K562 (cell line): ENCODE measurements around the gene NUP210. TPM values are rescaled to one million over a fixed set of nuclear protein-coding genes. Genes with fewer than 3 reads are reported as not detected.

Source experiments
- ARID2 ChIP-seq: fragments of 450-650 bp; IDR thresholded peaks from 2 replicates; pipeline ENCODE4 v1.6.1; 2017; ENCODE audit warnings: antibody characterized with exemption, mild to moderate bottlenecking
- CEBPB ChIP-seq: fragments of 450-650 bp; IDR thresholded peaks from 2 replicates; pipeline ENCODE4 v1.6.1; 2016; ENCODE audit warnings: missing genetic modification characterization, missing compliant biosample characterization
- CSDE1 ChIP-seq, 2 experiments: fragments of 450-650 bp; IDR thresholded peaks; 2 replicates each; pipeline ENCODE4 v1.6.1; 2016; ENCODE audit warnings: mild to moderate bottlenecking in 1 of 2
- L3MBTL2 ChIP-seq: fragments of 450-650 bp; IDR thresholded peaks from 2 replicates; pipeline ENCODE4 v1.6.1; 2016; ENCODE audit warnings: mild to moderate bottlenecking, moderate library complexity
- MECOM ChIP-seq: fragments of 250-450 bp; sonication (Bioruptor Pico); IDR thresholded peaks from 2 replicates; pipeline ENCODE4 v1.8.0; 2022; ENCODE audit warnings: inconsistent platforms
- NFRKB ChIP-seq: fragments of 450-650 bp; IDR thresholded peaks from 2 replicates; pipeline ENCODE4 v1.6.1; 2016; ENCODE audit warnings: low read depth
- SIX5 ChIP-seq, 2 experiments: IDR thresholded peaks; 2 replicates each; pipeline ENCODE4 v1.6.1; 2011; ENCODE audit warnings: low read length in 2 of 2, borderline replicate concordance in 1 of 2, low read depth in 1 of 2, mild to moderate bottlenecking in 1 of 2, moderate library complexity in 1 of 2; ENCODE audit not compliant: insufficient read depth in 1 of 2
- SOX6 ChIP-seq: fragments of 450-650 bp; IDR thresholded peaks from 2 replicates; pipeline ENCODE4 v1.6.1; 2014; ENCODE audit warnings: mild to moderate bottlenecking
- STAT5A ChIP-seq: IDR thresholded peaks from 2 replicates; pipeline ENCODE4 v1.6.1; 2012; ENCODE audit warnings: low read length, inconsistent platforms, borderline replicate concordance
- TCF7L2 ChIP-seq: fragments of 150-350 bp; IDR thresholded peaks from 2 replicates; pipeline ENCODE4 v1.6.1; 2016; ENCODE audit warnings: low read depth, mild to moderate bottlenecking, low read length, moderate library complexity
- TOE1 ChIP-seq, 2 experiments: fragments of 450-650 bp in 1 of 2; sonication (generic) in 1 of 2; formaldehyde crosslinking in 1 of 2; IDR thresholded peaks; 2 replicates each; pipeline versions ENCODE4 v1.7.1 to v1.8.0; 2016 to 2022; ENCODE audit warnings: borderline replicate concordance in 2 of 2, mild to moderate bottlenecking in 2 of 2, antibody characterized with exemption in 1 of 2, inconsistent platforms in 1 of 2, low read depth in 1 of 2, missing genetic modification reagents in 1 of 2, moderate library complexity in 1 of 2
- ZNF217 ChIP-seq: sonication (generic); formaldehyde crosslinking; IDR thresholded peaks from 2 replicates; pipeline ENCODE4 v1.8.0; 2022; ENCODE audit warnings: mild to moderate bottlenecking, missing genetic modification reagents
- ZNF583 ChIP-seq: fragments of 250-450 bp; sonication (Bioruptor Pico); IDR thresholded peaks from 2 replicates; pipeline ENCODE4 v1.4.0; 2020
- polyA plus RNA-seq, 8 experiments: library from polyadenylated mRNA; depleted of rRNA in 4 of 8; stranded (reverse) in 5 of 8; unstranded in 3 of 8; fragments of >200 nt; fragmentation: Nextera tagmentation in 2 of 8; fragmentation: Illumina TruSeq in 1 of 8; extraction: Ambion mirVana in 2 of 8; extraction: Trizol in 1 of 8; gene quantifications; 2 replicates each; pipeline versions ENCODE4 v1.2.1 to v1.2.3, GENCODE V29; 2011 to 2014; ENCODE audit warnings: inconsistent platforms in 1 of 8, missing spikeins in 1 of 8
- total RNA-seq, 7 experiments: library from RNA; depleted of rRNA in 6 of 7; stranded (reverse); fragments of >200 nt in 6 of 7; fragmentation: Illumina TruSeq in 2 of 7; extraction: Trizol in 2 of 7; gene quantifications; 2 replicates each; pipeline versions ENCODE4 v1.2.1 to v1.2.3, GENCODE V29; 2011 to 2021; ENCODE audit warnings: low replicate concordance in 1 of 7
- TF ChIP-seq, protein P1 (sequence below): sonication (generic); formaldehyde crosslinking; IDR thresholded peaks from 2 replicates; pipeline ENCODE4 v1.8.0; 2022; ENCODE audit warnings: missing genetic modification reagents, mild to moderate bottlenecking, borderline replicate concordance
- TF ChIP-seq, protein P2 (sequence below), 2 experiments: fragments of 150-350 bp in 1 of 2; IDR thresholded peaks; 2 replicates each; pipeline ENCODE4 v1.6.1; 2012 to 2016; ENCODE audit warnings: low read depth in 2 of 2, low read length in 2 of 2, mild to moderate bottlenecking in 1 of 2, moderate library complexity in 1 of 2
- TF ChIP-seq, protein P3 (sequence below): sonication (generic); formaldehyde crosslinking; IDR thresholded peaks from 2 replicates; pipeline ENCODE4 v1.8.1; 2023; ENCODE audit warnings: missing genetic modification reagents, mild to moderate bottlenecking, borderline replicate concordance

The NUP210 gene
- total and polyA plus RNA-seq, 9 of the 15 experiments (the other 6 are each of a cell fraction or from before 2014, with no cell fraction given): 1.2 to 138 (median 44.0) TPM

DNA sequence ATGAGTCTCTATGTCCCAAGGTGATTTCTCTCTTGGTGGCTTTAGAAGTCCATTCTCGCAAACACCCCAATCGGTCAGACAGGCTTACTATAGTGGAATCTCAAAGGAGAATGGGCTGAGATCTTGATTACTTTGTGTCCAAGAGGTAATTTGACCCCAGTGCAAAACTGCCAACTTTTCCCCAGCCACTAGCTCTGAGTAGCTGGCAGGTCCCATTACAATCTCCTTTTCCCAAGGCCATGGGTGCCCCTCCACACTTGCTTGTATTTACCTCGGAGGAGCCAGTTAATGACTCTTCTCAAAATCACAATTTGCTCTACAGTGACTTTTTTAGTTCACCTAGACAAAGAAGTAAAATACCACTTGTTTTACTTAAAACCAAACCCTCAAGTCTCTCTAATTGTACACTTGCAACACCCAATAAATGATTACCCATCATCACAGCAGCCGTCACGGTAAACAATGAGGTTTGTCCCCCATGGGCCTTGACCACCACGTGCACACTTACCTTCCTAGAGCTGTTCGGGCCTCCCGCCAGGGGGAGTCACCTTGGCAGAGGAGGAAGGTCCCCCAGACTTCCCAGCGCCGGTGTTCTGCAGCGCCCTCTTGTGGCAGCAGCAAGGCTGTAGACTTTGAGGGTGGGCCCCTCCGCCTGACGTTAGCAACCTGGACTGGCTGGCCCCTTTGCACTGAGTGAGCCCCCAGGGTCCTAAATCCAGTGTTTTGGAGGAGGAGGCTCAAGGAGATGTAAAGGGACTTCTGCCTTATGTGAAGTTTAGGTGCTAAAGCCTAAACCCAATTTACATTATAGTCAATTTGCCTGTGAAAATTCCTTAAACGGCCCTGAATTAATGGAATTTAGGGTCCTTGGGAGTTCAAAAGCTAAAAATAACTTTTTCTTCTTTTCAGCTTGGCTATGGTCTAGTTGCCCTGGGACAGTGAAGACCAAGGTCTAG, 41.3 kb upstream of the NUP210 start (continued):
- TF ChIP-seq, protein P1, sequence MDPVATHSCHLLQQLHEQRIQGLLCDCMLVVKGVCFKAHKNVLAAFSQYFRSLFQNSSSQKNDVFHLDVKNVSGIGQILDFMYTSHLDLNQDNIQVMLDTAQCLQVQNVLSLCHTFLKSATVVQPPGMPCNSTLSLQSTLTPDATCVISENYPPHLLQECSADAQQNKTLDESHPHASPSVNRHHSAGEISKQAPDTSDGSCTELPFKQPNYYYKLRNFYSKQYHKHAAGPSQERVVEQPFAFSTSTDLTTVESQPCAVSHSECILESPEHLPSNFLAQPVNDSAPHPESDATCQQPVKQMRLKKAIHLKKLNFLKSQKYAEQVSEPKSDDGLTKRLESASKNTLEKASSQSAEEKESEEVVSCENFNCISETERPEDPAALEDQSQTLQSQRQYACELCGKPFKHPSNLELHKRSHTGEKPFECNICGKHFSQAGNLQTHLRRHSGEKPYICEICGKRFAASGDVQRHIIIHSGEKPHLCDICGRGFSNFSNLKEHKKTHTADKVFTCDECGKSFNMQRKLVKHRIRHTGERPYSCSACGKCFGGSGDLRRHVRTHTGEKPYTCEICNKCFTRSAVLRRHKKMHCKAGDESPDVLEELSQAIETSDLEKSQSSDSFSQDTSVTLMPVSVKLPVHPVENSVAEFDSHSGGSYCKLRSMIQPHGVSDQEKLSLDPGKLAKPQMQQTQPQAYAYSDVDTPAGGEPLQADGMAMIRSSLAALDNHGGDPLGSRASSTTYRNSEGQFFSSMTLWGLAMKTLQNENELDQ (CRISPR knock-in tag): no peak
- TF ChIP-seq TCF7L2 (no peak), NFRKB (no peak), TOE1 (IDR thresholded peaks at IDR 0.05; ENCODE audit: borderline replicate concordance) (peak; percentile 56; the same call in 1 of the 2 replicates), TOE1 (CRISPR knock-in tag; IDR thresholded peaks at IDR 0.05; ENCODE audit: borderline replicate concordance, low read depth) (no peak), CSDE1 (IDR thresholded peaks at IDR 0.05) (no peak), STAT5A (no peak), MECOM (CRISPR knock-in tag) (0 out of 2 replicates have a peak, but pooled peaks have one; percentile 13), SIX5 (IDR thresholded peaks at IDR 0.05; ENCODE audit: borderline replicate concordance in 1 of 2, insufficient read depth in 1 of 2, low read depth in 1 of 2, low read length in 2 of 2) (no peak), L3MBTL2 (peak; percentile 94), SOX6 (no peak), ZNF217 (CRISPR knock-in tag) (no peak), ZNF583 (CRISPR knock-in tag) (no peak), ARID2 (peak; percentile 58; the same call in 1 of the 2 replicates), CEBPB (no peak)
- TF ChIP-seq, protein P2, sequence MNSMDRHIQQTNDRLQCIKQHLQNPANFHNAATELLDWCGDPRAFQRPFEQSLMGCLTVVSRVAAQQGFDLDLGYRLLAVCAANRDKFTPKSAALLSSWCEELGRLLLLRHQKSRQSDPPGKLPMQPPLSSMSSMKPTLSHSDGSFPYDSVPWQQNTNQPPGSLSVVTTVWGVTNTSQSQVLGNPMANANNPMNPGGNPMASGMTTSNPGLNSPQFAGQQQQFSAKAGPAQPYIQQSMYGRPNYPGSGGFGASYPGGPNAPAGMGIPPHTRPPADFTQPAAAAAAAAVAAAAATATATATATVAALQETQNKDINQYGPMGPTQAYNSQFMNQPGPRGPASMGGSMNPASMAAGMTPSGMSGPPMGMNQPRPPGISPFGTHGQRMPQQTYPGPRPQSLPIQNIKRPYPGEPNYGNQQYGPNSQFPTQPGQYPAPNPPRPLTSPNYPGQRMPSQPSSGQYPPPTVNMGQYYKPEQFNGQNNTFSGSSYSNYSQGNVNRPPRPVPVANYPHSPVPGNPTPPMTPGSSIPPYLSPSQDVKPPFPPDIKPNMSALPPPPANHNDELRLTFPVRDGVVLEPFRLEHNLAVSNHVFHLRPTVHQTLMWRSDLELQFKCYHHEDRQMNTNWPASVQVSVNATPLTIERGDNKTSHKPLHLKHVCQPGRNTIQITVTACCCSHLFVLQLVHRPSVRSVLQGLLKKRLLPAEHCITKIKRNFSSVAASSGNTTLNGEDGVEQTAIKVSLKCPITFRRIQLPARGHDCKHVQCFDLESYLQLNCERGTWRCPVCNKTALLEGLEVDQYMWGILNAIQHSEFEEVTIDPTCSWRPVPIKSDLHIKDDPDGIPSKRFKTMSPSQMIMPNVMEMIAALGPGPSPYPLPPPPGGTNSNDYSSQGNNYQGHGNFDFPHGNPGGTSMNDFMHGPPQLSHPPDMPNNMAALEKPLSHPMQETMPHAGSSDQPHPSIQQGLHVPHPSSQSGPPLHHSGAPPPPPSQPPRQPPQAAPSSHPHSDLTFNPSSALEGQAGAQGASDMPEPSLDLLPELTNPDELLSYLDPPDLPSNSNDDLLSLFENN (IDR thresholded peaks at IDR 0.05; ENCODE audit: low read depth in 2 of 2, low read length in 2 of 2): no peak
- TF ChIP-seq, protein P3, sequence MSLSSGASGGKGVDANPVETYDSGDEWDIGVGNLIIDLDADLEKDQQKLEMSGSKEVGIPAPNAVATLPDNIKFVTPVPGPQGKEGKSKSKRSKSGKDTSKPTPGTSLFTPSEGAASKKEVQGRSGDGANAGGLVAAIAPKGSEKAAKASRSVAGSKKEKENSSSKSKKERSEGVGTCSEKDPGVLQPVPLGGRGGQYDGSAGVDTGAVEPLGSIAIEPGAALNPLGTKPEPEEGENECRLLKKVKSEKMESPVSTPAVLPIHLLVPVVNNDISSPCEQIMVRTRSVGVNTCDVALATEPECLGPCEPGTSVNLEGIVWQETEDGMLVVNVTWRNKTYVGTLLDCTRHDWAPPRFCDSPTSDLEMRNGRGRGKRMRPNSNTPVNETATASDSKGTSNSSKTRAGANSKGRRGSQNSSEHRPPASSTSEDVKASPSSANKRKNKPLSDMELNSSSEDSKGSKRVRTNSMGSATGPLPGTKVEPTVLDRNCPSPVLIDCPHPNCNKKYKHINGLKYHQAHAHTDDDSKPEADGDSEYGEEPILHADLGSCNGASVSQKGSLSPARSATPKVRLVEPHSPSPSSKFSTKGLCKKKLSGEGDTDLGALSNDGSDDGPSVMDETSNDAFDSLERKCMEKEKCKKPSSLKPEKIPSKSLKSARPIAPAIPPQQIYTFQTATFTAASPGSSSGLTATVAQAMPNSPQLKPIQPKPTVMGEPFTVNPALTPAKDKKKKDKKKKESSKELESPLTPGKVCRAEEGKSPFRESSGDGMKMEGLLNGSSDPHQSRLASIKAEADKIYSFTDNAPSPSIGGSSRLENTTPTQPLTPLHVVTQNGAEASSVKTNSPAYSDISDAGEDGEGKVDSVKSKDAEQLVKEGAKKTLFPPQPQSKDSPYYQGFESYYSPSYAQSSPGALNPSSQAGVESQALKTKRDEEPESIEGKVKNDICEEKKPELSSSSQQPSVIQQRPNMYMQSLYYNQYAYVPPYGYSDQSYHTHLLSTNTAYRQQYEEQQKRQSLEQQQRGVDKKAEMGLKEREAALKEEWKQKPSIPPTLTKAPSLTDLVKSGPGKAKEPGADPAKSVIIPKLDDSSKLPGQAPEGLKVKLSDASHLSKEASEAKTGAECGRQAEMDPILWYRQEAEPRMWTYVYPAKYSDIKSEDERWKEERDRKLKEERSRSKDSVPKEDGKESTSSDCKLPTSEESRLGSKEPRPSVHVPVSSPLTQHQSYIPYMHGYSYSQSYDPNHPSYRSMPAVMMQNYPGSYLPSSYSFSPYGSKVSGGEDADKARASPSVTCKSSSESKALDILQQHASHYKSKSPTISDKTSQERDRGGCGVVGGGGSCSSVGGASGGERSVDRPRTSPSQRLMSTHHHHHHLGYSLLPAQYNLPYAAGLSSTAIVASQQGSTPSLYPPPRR (CRISPR knock-in tag): no peak
